ENCODE data around the gene MAP2K5. TPM values are rescaled to one million over a fixed set of nuclear protein-coding genes. Genes with fewer than 3 reads are reported as not detected.

MAP2K5 gene
- total RNA-seq, 1 donor from 2014 or later: 26.1 TPM

- Mint-ChIP-seq H3K4me3 (ENCODE audit: unreplicated experiment) (no peak overlapping the region), H3K27me3 (ENCODE audit: unreplicated experiment) (peaks cover 10% of the 10 kb centered on the region), H3K36me3 (ENCODE audit: unreplicated experiment) (peaks cover 2% of the 10 kb centered on the region), H3K4me1 (ENCODE audit: unreplicated experiment) (no peaks in the 10 kb centered on the region), H3K9me3 (ENCODE audit: unreplicated experiment) (peaks cover 15% of the 10 kb centered on the region), H3K27ac (ENCODE audit: unreplicated experiment) (no peak overlapping the region)
- no peak for TF ChIP-seq CTCF (IDR thresholded peaks at IDR 0.05)
- no peak for DNase-seq (ENCODE audit: extremely low spot score, unreplicated experiment)
Measured at GRCh38 chr15:67812241-67812644, 269.7 kb downstream of the MAP2K5 start.

GRCh38 chr15:67813104-67813634 lies 270.7 kb downstream of the MAP2K5 start:
- no peak for DNase-seq (ENCODE audit: extremely low spot score, unreplicated experiment)
- H3K4me3 Mint-ChIP-seq (ENCODE audit: unreplicated experiment): no peak overlapping the region

GRCh38 chr15:67815036-67815592 lies 272.6 kb downstream of the MAP2K5 start:
- H3K9me3 Mint-ChIP-seq (ENCODE audit: unreplicated experiment): peaks cover 15% of the 10 kb centered on the region
- no peak for TF ChIP-seq CTCF (IDR thresholded peaks at IDR 0.05)
- no peak overlapping the region for H3K4me3 Mint-ChIP-seq (ENCODE audit: unreplicated experiment)
- no peaks in the 10 kb centered on the region for H3K36me3 Mint-ChIP-seq (ENCODE audit: unreplicated experiment)
- H3K4me1 Mint-ChIP-seq (ENCODE audit: unreplicated experiment): no peaks in the 10 kb centered on the region
- no peak for DNase-seq (ENCODE audit: extremely low spot score, unreplicated experiment)
- H3K27me3 Mint-ChIP-seq (ENCODE audit: unreplicated experiment): peaks cover 29% of the 10 kb centered on the region
- no peak overlapping the region for H3K27ac Mint-ChIP-seq (ENCODE audit: unreplicated experiment)

More at GRCh38 chr15:67813104-67813634, 270.7 kb downstream of the MAP2K5 start:
- Mint-ChIP-seq H3K4me1 (ENCODE audit: unreplicated experiment) (no peaks in the 10 kb centered on the region), H3K27ac (ENCODE audit: unreplicated experiment) (no peak overlapping the region), H3K9me3 (ENCODE audit: unreplicated experiment) (peaks cover 15% of the 10 kb centered on the region), H3K36me3 (ENCODE audit: unreplicated experiment) (no peaks in the 10 kb centered on the region), H3K27me3 (ENCODE audit: unreplicated experiment) (peaks cover 16% of the 10 kb centered on the region)
- TF ChIP-seq CTCF (IDR thresholded peaks at IDR 0.05): no peak

- Mint-ChIP-seq H3K4me3 (ENCODE audit: unreplicated experiment) (no peak overlapping the region), H3K4me1 (ENCODE audit: unreplicated experiment) (peaks cover 8% of the 10 kb centered on the region), H3K36me3 (ENCODE audit: unreplicated experiment) (no peaks in the 10 kb centered on the region), H3K27ac (ENCODE audit: unreplicated experiment) (no peak overlapping the region), H3K9me3 (ENCODE audit: unreplicated experiment) (peaks cover 15% of the 10 kb centered on the region), H3K27me3 (ENCODE audit: unreplicated experiment) (peaks cover 44% of the 10 kb centered on the region)
- no peak for TF ChIP-seq CTCF (IDR thresholded peaks at IDR 0.05)
- DNase-seq (ENCODE audit: extremely low spot score, unreplicated experiment): no peak
Measured at GRCh38 chr15:67816668-67817067, 274.2 kb downstream of the MAP2K5 start.

- DNase-seq (ENCODE audit: extremely low spot score, unreplicated experiment): no peak
- H3K27me3 Mint-ChIP-seq (ENCODE audit: unreplicated experiment): peaks cover 57% of the 10 kb centered on the region
- H3K36me3 Mint-ChIP-seq (ENCODE audit: unreplicated experiment): no peaks in the 10 kb centered on the region
- no peak overlapping the region for H3K27ac Mint-ChIP-seq (ENCODE audit: unreplicated experiment)
- peaks cover 14% of the 10 kb centered on the region for H3K4me1 Mint-ChIP-seq (ENCODE audit: unreplicated experiment)
- no peak for TF ChIP-seq CTCF (IDR thresholded peaks at IDR 0.05)
- no peak overlapping the region for H3K4me3 Mint-ChIP-seq (ENCODE audit: unreplicated experiment)
- H3K9me3 Mint-ChIP-seq (ENCODE audit: unreplicated experiment): peaks cover 15% of the 10 kb centered on the region
Measured at GRCh38 chr15:67818464-67818863, 276.0 kb downstream of the MAP2K5 start.

Data from osteocyte (in vitro differentiated cells).